Measurements from ENCODE around the gene DPP7. TPM values are rescaled to one million over a fixed set of nuclear protein-coding genes. Genes with fewer than 3 reads are reported as not detected.

Gene DPP7
- polyA plus RNA-seq, 1 donor, result 196 TPM

- no CpG with 5 or more reads among the region's 38 CpGs for WGBS (ENCODE audit: insufficient coverage, low lambda C conversion rate)
- peaks cover 50% of the 10 kb centered on the region for H3K36me3 ChIP-seq (ENCODE audit: control insufficient read depth, insufficient read depth, low read length)
- no peak for DNase-seq
These were observed 4.2 kb downstream of the DPP7 start for GRCh38 chr9:137110147-137110910.

GRCh38 chr9:137109250-137110146 is 5.0 kb downstream of the DPP7 start:
- peaks cover 6% of the 10 kb centered on the region for H3K27me3 ChIP-seq (ENCODE audit: control insufficient read depth, insufficient read depth, low read length)
- peaks cover 56% of the 10 kb centered on the region for H3K36me3 ChIP-seq (ENCODE audit: control insufficient read depth, insufficient read depth, low read length)
- WGBS (ENCODE audit: insufficient coverage, low lambda C conversion rate), result 100% methylated on average over 1 of the region's 34 CpGs

More at GRCh38 chr9:137110147-137110910, 4.2 kb downstream of the DPP7 start:
- peaks cover 6% of the 10 kb centered on the region for H3K4me1 ChIP-seq (ENCODE audit: control insufficient read depth, insufficient read depth, low read length)
- H3K27ac ChIP-seq (ENCODE audit: low read length), result no peak overlapping the region
- peaks cover 11% of the 10 kb centered on the region for H3K9me3 ChIP-seq (ENCODE audit: control insufficient read depth, low read depth, low read length)
- H3K27me3 ChIP-seq (ENCODE audit: control insufficient read depth, insufficient read depth, low read length), result peaks cover 11% of the 10 kb centered on the region
- H3K4me3 ChIP-seq (ENCODE audit: low read length), result no peak overlapping the region

GRCh38 chr9:137108608-137109249 is 5.8 kb downstream of the DPP7 start:
- Histone ChIP-seq H3K36me3 (ENCODE audit: control insufficient read depth, insufficient read depth, low read length) (peaks cover 62% of the 10 kb centered on the region), H3K4me3 (ENCODE audit: low read length) (no peak overlapping the region), H3K27me3 (ENCODE audit: control insufficient read depth, insufficient read depth, low read length) (peaks cover 6% of the 10 kb centered on the region), H3K27ac (ENCODE audit: low read length) (no peak overlapping the region), H3K9me3 (ENCODE audit: control insufficient read depth, low read depth, low read length) (peaks cover 6% of the 10 kb centered on the region), H3K4me1 (ENCODE audit: control insufficient read depth, insufficient read depth, low read length) (no peaks in the 10 kb centered on the region)
- no peak for DNase-seq
- WGBS (ENCODE audit: insufficient coverage, low lambda C conversion rate), result no CpG with 5 or more reads among the region's 29 CpGs

More at GRCh38 chr9:137109250-137110146, 5.0 kb downstream of the DPP7 start:
- H3K27ac ChIP-seq (ENCODE audit: low read length), result no peak overlapping the region
- H3K4me1 ChIP-seq (ENCODE audit: control insufficient read depth, insufficient read depth, low read length), result no peaks in the 10 kb centered on the region
- H3K9me3 ChIP-seq (ENCODE audit: control insufficient read depth, low read depth, low read length), result peaks cover 6% of the 10 kb centered on the region
- no peak overlapping the region for H3K4me3 ChIP-seq (ENCODE audit: low read length)
- no peak for DNase-seq

- no CpG with 5 or more reads among the region's 17 CpGs for whole genome bisulfite sequencing (ENCODE audit: insufficient coverage, low lambda C conversion rate)
- Histone ChIP-seq H3K9me3 (ENCODE audit: control insufficient read depth, low read depth, low read length) (peaks cover 6% of the 10 kb centered on the region), H3K4me3 (ENCODE audit: low read length) (no peak overlapping the region), H3K27me3 (ENCODE audit: control insufficient read depth, insufficient read depth, low read length) (peaks cover 1% of the 10 kb centered on the region), H3K36me3 (ENCODE audit: control insufficient read depth, insufficient read depth, low read length) (peaks cover 70% of the 10 kb centered on the region), H3K4me1 (ENCODE audit: control insufficient read depth, insufficient read depth, low read length) (no peaks in the 10 kb centered on the region), H3K27ac (ENCODE audit: low read length) (no peak overlapping the region)
- no peak for DNase-seq
These were observed 6.6 kb downstream of the DPP7 start for GRCh38 chr9:137107982-137108381.

GRCh38 chr9:137107312-137107921 is 7.1 kb downstream of the DPP7 start:
- no peaks in the 10 kb centered on the region for H3K4me1 ChIP-seq (ENCODE audit: control insufficient read depth, insufficient read depth, low read length)
- no peak overlapping the region for H3K4me3 ChIP-seq (ENCODE audit: low read length)
- DNase-seq, result no peak
- H3K27ac ChIP-seq (ENCODE audit: low read length), result no peak overlapping the region
- H3K36me3 ChIP-seq (ENCODE audit: control insufficient read depth, insufficient read depth, low read length), result peaks cover 75% of the 10 kb centered on the region
- WGBS (ENCODE audit: insufficient coverage, low lambda C conversion rate), result no CpG with 5 or more reads among the region's 27 CpGs
- H3K9me3 ChIP-seq (ENCODE audit: control insufficient read depth, low read depth, low read length), result peaks cover 6% of the 10 kb centered on the region
- no peaks in the 10 kb centered on the region for H3K27me3 ChIP-seq (ENCODE audit: control insufficient read depth, insufficient read depth, low read length)

GRCh38 chr9:137106662-137107250 is 7.8 kb downstream of the DPP7 start:
- Histone ChIP-seq H3K27me3 (ENCODE audit: control insufficient read depth, insufficient read depth, low read length) (no peaks in the 10 kb centered on the region), H3K27ac (ENCODE audit: low read length) (no peak overlapping the region), H3K36me3 (ENCODE audit: control insufficient read depth, insufficient read depth, low read length) (peaks cover 77% of the 10 kb centered on the region), H3K9me3 (ENCODE audit: control insufficient read depth, low read depth, low read length) (peaks cover 2% of the 10 kb centered on the region), H3K4me3 (ENCODE audit: low read length) (no peak overlapping the region), H3K4me1 (ENCODE audit: control insufficient read depth, insufficient read depth, low read length) (no peaks in the 10 kb centered on the region)
- WGBS (ENCODE audit: insufficient coverage, low lambda C conversion rate), result no CpG with 5 or more reads among the region's 27 CpGs
- DNase-seq, result no peak

GRCh38 chr9:137105814-137106661 is 8.5 kb downstream of the DPP7 start:
- Histone ChIP-seq H3K27me3 (ENCODE audit: control insufficient read depth, insufficient read depth, low read length) (no peaks in the 10 kb centered on the region), H3K36me3 (ENCODE audit: control insufficient read depth, insufficient read depth, low read length) (peaks cover 84% of the 10 kb centered on the region), H3K4me3 (ENCODE audit: low read length) (no peak overlapping the region), H3K27ac (ENCODE audit: low read length) (no peak overlapping the region), H3K9me3 (ENCODE audit: control insufficient read depth, low read depth, low read length) (no peaks in the 10 kb centered on the region), H3K4me1 (ENCODE audit: control insufficient read depth, insufficient read depth, low read length) (no peaks in the 10 kb centered on the region)
- WGBS (ENCODE audit: insufficient coverage, low lambda C conversion rate), result no CpG with 5 or more reads among the region's 31 CpGs
- no peak for DNase-seq

GRCh38 chr9:137103206-137103999 is 11.1 kb downstream of the DPP7 start:
- Histone ChIP-seq H3K4me3 (ENCODE audit: low read length) (no peak overlapping the region), H3K27me3 (ENCODE audit: control insufficient read depth, insufficient read depth, low read length) (no peaks in the 10 kb centered on the region), H3K27ac (ENCODE audit: low read length) (no peak overlapping the region), H3K36me3 (ENCODE audit: control insufficient read depth, insufficient read depth, low read length) (peaks cover 90% of the 10 kb centered on the region), H3K4me1 (ENCODE audit: control insufficient read depth, insufficient read depth, low read length) (no peaks in the 10 kb centered on the region), H3K9me3 (ENCODE audit: control insufficient read depth, low read depth, low read length) (no peaks in the 10 kb centered on the region)
- DNase-seq, result no peak
- no CpG with 5 or more reads among the region's 37 CpGs for WGBS (ENCODE audit: insufficient coverage, low lambda C conversion rate)

GRCh38 chr9:137099231-137099630 is 15.3 kb downstream of the DPP7 start:
- Histone ChIP-seq H3K9me3 (ENCODE audit: control insufficient read depth, low read depth, low read length) (no peaks in the 10 kb centered on the region), H3K36me3 (ENCODE audit: control insufficient read depth, insufficient read depth, low read length) (peaks cover 80% of the 10 kb centered on the region)
- no CpG with 5 or more reads among the region's 14 CpGs for WGBS (ENCODE audit: insufficient coverage, low lambda C conversion rate)

More at GRCh38 chr9:137099231-137099630, 15.3 kb downstream of the DPP7 start:
- no peak for DNase-seq
- Histone ChIP-seq H3K4me3 (ENCODE audit: low read length) (no peak overlapping the region), H3K4me1 (ENCODE audit: control insufficient read depth, insufficient read depth, low read length) (no peaks in the 10 kb centered on the region), H3K27me3 (ENCODE audit: control insufficient read depth, insufficient read depth, low read length) (no peaks in the 10 kb centered on the region), H3K27ac (ENCODE audit: low read length) (no peak overlapping the region)
